ENCODE data around the gene PSMD11.

The PSMD11 gene

GRCh38 chr17:32467949-32468348 lies 23.6 kb downstream of the PSMD11 start:
- DNase-seq = no peak

GRCh38 chr17:32470405-32471167 lies 26.3 kb downstream of the PSMD11 start:
- DNase-seq = no peak

DNA sequence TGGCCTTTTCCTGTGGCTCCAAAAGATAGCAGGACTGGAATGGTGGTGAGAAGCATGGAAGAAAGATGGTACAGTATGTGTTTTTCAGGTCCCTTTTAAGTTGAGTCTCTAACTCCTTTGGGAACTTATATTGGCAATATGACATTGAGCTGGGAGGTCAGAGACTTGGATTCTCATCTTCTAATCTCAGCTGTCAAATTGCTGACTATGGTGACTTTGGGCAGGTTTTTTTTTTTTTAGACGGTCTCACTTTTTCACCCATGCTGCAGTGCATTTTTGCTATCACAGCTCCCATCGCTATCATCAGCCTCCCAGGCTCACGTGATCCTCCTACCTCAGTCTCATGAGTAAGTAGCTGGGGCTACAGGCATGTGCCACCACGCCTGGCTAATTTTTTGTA lies 27.3 kb downstream of the PSMD11 start:
- no peak for DNase-seq

GRCh38 chr17:32475258-32475657 lies 30.9 kb downstream of the PSMD11 start:
- DNase-seq = no peak

- no peak for DNase-seq
These were observed 32.9 kb downstream of the PSMD11 start for GRCh38 chr17:32477220-32477619.

DNA sequence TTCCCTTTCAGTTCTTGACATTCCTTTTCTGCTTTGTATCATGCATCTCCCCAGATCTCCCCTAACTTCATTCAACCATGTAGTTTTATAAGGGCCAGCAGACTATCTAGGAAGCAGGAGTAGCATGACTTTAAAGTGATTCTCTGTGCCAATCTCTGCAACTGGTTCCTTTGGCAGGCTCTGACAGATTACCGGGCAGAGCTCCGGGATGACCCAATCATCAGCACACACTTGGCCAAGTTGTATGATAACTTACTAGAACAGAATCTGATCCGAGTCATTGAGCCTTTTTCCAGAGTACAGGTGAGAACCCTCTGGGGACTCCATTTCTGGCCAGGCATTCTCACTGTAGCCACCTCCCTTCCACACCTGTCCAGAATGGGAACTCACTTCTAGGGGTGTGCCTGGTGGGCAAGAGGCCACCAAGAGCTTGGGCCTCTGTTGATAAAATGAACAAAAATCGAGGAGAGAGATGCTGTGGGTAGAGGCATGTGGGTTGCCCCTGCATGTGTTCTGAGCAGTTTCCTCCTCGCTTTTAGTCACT lies 34.8 kb downstream of the PSMD11 start:
- DNase-seq = no peak

DNA sequence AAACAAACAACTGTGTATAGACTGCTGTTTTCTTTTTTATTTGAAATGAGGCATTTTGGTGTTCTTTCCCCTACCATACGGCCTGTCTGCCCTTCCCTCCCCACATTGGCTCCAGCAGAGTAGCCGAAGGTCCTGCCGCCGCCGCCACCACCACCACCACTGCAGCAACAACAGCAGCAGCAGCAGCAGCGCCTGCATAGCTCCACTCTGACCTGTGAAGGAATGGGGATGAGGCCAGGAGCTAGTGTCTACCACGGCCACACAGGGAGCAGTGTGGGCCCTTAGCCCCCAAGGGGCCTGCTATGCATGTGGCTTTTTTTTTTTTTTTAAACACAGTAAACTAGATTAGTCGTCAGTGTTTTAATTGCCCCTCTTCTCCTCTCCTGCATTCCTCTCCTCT lies 36.9 kb downstream of the PSMD11 start:
- no peak for DNase-seq

- DNase-seq = no peak
These were observed 38.4 kb downstream of the PSMD11 start for GRCh38 chr17:32482568-32483320.

GRCh38 chr17:32483451-32484019 lies 39.2 kb downstream of the PSMD11 start:
- DNase-seq = no peak

GRCh38 chr17:32484041-32484461 lies 39.7 kb downstream of the PSMD11 start:
- no peak for DNase-seq

DNA sequence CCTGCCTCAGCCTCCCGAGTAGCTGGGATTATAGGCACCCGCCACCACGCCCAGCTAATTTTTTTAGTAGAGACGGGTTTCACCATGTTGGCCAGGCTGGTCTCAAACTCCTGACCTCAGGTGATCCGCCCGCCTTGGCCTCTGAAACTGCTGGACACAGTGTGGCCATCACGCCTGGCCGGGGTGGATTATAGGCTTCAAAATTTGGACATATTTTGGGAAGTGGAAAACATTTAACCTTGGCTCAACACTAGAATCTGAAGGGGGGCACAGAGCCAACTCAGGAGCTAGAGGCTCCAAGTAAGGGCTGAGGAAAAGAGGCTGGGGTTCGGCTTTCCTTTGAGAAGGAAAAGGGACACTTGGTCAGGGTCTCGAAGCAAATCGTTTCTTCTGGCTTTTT lies 40.3 kb downstream of the PSMD11 start:
- DNase-seq = no peak

GRCh38 chr17:32485261-32486110 lies 41.2 kb downstream of the PSMD11 start:
- no peak for DNase-seq

DNA sequence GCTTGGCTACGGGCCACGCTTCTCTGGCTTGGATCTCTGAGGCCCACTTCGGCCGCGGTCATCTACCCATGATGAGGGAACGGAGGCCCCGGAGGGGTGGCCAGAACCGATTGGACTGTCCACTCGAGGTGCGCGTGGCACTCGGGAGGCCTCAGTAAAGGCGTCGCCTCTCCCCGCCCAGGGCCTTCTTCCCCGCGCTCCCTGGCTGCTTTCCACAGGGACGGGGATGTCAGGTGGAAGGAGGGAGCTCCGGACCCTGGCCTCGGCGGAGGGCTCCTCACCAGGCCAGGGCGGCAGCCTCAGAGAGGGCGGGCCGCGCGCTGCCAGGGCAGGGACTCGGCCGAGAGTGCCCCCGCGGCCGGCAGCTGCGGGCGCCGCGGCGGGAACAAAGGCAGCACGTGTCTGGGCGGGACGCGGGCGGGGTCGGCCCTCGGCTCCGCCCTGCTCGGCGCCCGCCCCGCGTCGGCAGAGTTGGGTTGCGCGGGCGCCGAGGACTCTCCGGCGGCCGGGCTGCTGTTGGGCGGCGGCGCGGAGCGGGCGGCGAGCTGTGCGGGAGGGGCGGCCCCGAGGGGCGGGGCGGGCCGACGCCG lies 41.9 kb downstream of the PSMD11 start:
- peak; percentile 60 for DNase-seq

DNA sequence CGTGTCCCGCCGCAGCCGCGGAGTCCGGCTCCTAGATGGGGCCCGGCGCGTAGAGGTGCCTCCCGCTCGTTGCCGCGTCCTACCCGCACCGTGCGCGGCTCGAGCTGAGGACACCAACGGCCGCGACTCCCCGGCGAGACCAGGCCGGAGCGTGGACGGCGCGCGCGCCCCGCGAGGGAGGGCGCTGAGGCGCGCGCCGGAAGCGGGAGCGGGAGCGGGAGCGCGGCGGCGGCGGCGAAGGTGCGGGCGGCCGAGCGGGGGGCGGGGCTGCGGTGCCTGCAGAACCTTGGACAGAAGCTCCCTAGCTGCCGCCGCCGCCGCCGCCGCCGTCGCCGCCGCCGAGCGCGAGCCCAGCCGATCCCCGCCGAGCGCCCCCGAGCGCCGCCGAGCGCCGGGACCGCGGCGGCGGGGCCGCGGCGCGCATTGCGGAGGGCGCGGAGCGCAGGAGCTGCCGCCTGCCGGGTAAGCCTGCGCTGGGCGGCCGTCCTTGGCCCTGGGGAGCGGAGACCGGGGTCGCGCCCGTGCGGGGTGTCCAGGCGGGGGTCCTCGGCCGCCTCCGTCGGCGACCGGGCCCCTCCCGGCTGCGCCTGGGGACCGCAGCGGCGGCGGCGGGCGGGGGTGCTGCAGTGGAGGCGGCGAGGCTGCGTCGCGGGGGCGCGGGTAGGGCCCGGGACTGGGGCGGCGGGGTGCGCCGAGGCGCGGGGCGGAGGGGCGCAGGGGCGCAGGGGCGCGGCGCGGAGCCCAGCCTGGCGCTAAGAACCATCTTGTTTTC lies 42.6 kb downstream of the PSMD11 start, which contains the start of gene CDK5R1:
Gene CDK5R1 (plus strand): TSS at position 293 of the 772 bp plus-strand sequence. CDS start 628 bp downstream, outside the sequence.
- DNase-seq = peak; percentile 66

DNA sequence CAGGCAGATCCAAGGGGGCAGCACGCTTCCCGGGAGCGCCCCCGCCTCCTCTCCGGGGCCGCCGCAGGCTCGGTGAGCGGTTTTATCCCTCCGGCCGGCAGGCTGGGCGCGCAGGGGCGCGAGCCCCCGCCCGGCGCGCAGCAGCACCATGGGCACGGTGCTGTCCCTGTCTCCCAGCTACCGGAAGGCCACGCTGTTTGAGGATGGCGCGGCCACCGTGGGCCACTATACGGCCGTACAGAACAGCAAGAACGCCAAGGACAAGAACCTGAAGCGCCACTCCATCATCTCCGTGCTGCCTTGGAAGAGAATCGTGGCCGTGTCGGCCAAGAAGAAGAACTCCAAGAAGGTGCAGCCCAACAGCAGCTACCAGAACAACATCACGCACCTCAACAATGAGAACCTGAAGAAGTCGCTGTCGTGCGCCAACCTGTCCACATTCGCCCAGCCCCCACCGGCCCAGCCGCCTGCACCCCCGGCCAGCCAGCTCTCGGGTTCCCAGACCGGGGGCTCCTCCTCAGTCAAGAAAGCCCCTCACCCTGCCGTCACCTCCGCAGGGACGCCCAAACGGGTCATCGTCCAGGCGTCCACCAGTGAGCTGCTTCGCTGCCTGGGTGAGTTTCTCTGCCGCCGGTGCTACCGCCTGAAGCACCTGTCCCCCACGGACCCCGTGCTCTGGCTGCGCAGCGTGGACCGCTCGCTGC lies 43.3 kb downstream of the PSMD11 start:
- no peak for DNase-seq

DNA sequence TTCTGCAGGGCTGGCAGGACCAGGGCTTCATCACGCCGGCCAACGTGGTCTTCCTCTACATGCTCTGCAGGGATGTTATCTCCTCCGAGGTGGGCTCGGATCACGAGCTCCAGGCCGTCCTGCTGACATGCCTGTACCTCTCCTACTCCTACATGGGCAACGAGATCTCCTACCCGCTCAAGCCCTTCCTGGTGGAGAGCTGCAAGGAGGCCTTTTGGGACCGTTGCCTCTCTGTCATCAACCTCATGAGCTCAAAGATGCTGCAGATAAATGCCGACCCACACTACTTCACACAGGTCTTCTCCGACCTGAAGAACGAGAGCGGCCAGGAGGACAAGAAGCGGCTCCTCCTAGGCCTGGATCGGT lies 43.9 kb downstream of the PSMD11 start:
- DNase-seq = no peak

GRCh38 chr17:32488604-32489180 lies 44.4 kb downstream of the PSMD11 start:
- DNase-seq = no peak

- DNase-seq = no peak
These were observed 45.2 kb downstream of the PSMD11 start for GRCh38 chr17:32489320-32490100.

DNA sequence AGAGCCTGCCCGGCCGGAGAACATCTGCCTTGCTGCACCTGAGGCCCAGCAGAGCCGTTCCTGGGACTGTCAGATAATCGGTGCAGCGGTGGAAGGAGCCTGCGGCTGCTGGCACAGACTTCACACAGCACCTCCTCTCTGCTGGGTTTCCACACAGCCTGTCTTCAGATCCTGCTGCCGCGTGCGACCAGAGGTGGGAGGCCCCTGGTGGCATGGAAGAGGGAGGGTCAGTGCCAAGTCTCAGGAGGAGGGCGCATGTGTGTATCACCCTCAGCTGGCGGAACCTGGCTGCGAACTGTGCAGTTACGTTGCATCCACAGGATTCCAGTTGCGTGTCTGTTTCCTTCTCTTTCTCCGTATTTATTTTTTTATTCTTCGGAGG lies 45.8 kb downstream of the PSMD11 start:
- DNase-seq = no peak
